Panc1 (cell line): ENCODE results near the gene ISYNA1. TPM values are rescaled to one million over a fixed set of nuclear protein-coding genes. Genes with fewer than 3 reads are reported as not detected.
"Not testable (repeated sequence)": the region's sequence is repeated elsewhere in the genome, so short reads cannot be mapped to it uniquely, and the experiment has no call there.

Experiments used
- ATAC-seq: fragments of 200-7000 bp; cut with Tn5 transposase; 2 replicates; pipeline ENCODE4 v1.9.1; 2020; ENCODE audit warnings: mild to moderate bottlenecking, moderate library complexity
- BruUV-seq: library from RNA; stranded (reverse); fragments of 400-500 nt; replicated peaks from 2 replicates; lab custom pipeline; 2021; lab: Mats Ljungman, UMichigan
- CTCF ChIA-PET: fragments of 300-600 bp; sonication (Branson Sonifier 250); formaldehyde crosslinking; loops from one replicate; lab custom pipeline; 2022; ENCODE audit warnings: antibody characterized with exemption; lab: Charles Lee
- POLR2A ChIA-PET: fragments of 300-600 bp; sonication (Branson Sonifier 250); formaldehyde crosslinking; loops from one replicate; lab custom pipeline; 2022; ENCODE audit warnings: antibody characterized with exemption; lab: Charles Lee
- DNase-seq: peaks from one replicate; pipeline ENCODE4 v3.0.0-alpha.2; 2010; ENCODE audit warnings: low read depth, low spot score
- H3K27ac ChIP-seq: 2 replicates; pipeline ENCODE4 v1.5.1; 2011; ENCODE audit warnings: mild to moderate bottlenecking, low read length, inconsistent platforms
- H3K27me3 ChIP-seq: fragments of 200-500 bp; sonication (Bioruptor generic); 2 replicates; pipeline ENCODE4 v1.6.0; 2014; ENCODE audit warnings: low read length, inconsistent platforms; ENCODE audit not compliant: control insufficient read depth, insufficient read depth
- H3K36me3 ChIP-seq: fragments of 200-500 bp; sonication (Bioruptor generic); 2 replicates; pipeline ENCODE4 v1.5.1; 2014; ENCODE audit warnings: inconsistent platforms, mild to moderate bottlenecking, low read length, moderate library complexity; ENCODE audit not compliant: control insufficient read depth, insufficient read depth
- H3K4me1 ChIP-seq: 2 replicates; pipeline ENCODE4 v1.5.1; 2011; ENCODE audit warnings: inconsistent platforms, mild to moderate bottlenecking, low read length, moderate library complexity; ENCODE audit not compliant: control insufficient read depth, insufficient read depth
- H3K4me3 ChIP-seq, 2 experiments: 2 replicates each; pipeline ENCODE4 v1.5.1; 2011 to 2012; ENCODE audit warnings: low read depth in 2 of 2, low read length in 2 of 2, mild to moderate bottlenecking in 2 of 2, inconsistent platforms in 1 of 2, moderate library complexity in 1 of 2
- H3K9me3 ChIP-seq: fragments of 200-500 bp; sonication (Bioruptor generic); 2 replicates; pipeline ENCODE4 v1.5.1; 2014; ENCODE audit warnings: low read depth, mild to moderate bottlenecking, inconsistent platforms, low read length, moderate library complexity; ENCODE audit not compliant: control insufficient read depth, insufficient read depth
- CTCF ChIP-seq: fragments of 450-650 bp; IDR thresholded peaks from 2 replicates; pipeline ENCODE4 v1.5.1; 2017; ENCODE audit warnings: mild to moderate bottlenecking
- POLR2AphosphoS5 ChIP-seq: IDR thresholded peaks from 2 replicates; pipeline ENCODE4 v1.6.1; 2012; ENCODE audit warnings: mild to moderate bottlenecking, low read depth, low read length, moderate library complexity
- REST ChIP-seq, 2 experiments: IDR thresholded peaks; 2 replicates each; pipeline ENCODE4 v1.6.1; 2011 to 2012; ENCODE audit warnings: low read depth in 2 of 2, control low read depth in 1 of 2, low read length in 1 of 2, mild to moderate bottlenecking in 1 of 2, moderate library complexity in 1 of 2; ENCODE audit not compliant: insufficient read depth in 1 of 2
- SIN3A ChIP-seq: IDR thresholded peaks from 2 replicates; pipeline ENCODE4 v1.6.1; 2012; ENCODE audit warnings: low read depth, mild to moderate bottlenecking, low read length, moderate library complexity, borderline replicate concordance; ENCODE audit not compliant: insufficient read depth
- TCF7L2 ChIP-seq: IDR thresholded peaks from 2 replicates; pipeline ENCODE4 v1.6.1; 2011; ENCODE audit warnings: mild to moderate bottlenecking, low read depth, low read length, inconsistent platforms
- in situ Hi-C: cut with HindIII; loops from 2 replicates; pipeline ENCODE4 v1.10.0; 2016; ENCODE audit warnings: low sequenced_read_pairs, low pct_unique_long_range_greater_than_20kb
- intact Hi-C: fragments of 100-400 bp; cut with micrococcal nuclease; formaldehyde crosslinking; loops from one replicate; pipeline ENCODE4 v1.10.0; 2022; ENCODE audit not compliant: unreplicated experiment
- total RNA-seq: library from RNA; stranded (reverse); gene quantifications from one replicate; pipeline ENCODE4 v1.2.1, GENCODE V29; 2021; ENCODE audit not compliant: unreplicated experiment

Gene ISYNA1
- total RNA-seq, 1 experiment from 2014 or later: 351 TPM

DNA sequence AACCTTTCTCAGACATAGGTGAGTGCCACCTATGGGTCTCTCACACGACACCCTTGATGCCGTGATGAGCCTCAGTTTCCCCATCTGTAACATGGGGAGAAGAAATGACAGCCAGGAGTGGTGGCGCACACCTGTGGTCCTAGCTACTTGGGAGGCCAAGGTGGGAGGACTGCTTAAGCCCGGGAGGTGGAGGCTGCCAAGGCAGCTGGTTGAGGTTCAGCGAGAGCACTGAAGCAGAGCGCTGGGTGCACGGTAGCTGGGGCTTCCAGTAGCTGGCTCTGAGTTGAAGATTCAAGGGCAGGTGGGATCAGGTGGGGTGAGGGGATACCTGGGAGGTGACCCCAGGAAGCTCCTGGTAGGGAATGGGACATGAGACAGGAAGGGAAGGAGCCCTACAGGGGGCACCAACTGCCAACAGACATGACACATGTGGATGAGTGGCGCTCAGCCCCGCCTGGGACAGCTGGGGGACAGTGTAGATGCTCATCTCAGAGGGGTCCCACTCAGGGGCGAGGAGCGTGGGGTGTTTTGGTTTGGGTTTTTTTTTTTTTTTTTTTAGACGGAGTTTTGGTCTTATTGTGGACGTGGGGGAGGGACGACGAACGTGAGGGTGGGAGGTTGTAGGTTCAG, 25.2 kb downstream of the ISYNA1 start:
- ATAC-seq: no peak
- ChIA-PET CTCF (interaction anchor here (0.6 kb wide), 1 partner anchor 135 kb away, joined by 10 read pairs; no protein-coding TSS in a partner anchor), POLR2A (no interaction called here)
- BruUV-seq: no TSS peak
- no peaks in the 10 kb centered on the region for H3K27me3 ChIP-seq
- no peak overlapping the region for H3K4me3 ChIP-seq
- peaks cover 23% of the 10 kb centered on the region for H3K4me1 ChIP-seq
- TF ChIP-seq TCF7L2 (no peak), CTCF (peak; percentile 31; the same call in 1 of the 2 replicates)
- intact Hi-C loops: no loop called here
- no peak overlapping the region for H3K27ac ChIP-seq
- in situ Hi-C loops: no loop called here
- no peaks in the 10 kb centered on the region for H3K9me3 ChIP-seq
- no peaks in the 10 kb centered on the region for H3K36me3 ChIP-seq
- DNase-seq: no peak

DNA sequence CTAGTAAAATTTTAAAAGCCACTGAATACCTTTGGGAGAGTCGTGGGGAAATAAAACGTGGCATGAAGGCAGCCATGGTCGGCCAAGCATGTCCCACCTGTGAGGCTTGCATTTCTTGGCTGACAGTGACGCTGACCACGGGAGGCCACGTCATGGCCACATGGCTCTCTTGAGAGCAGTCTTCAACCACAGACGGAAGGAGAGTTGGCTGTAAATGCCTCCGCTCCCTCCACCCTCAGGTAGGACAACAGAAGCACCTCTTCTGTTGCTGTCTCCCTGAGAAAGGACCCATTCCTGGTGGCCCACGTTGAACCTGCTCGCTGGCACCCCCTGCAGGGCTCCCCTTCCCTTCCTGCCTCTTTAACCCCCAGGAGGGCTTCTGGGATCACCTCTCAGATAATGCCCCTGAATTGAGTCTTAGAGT, 29.9 kb downstream of the ISYNA1 start:
- no peaks in the 10 kb centered on the region for H3K9me3 ChIP-seq
- no peaks in the 10 kb centered on the region for H3K36me3 ChIP-seq
- intact Hi-C loops (no loop called here), in situ Hi-C loops (no loop called here)
- CTCF ChIA-PET: no interaction called here
- DNase-seq (no peak), ATAC-seq (no peak)
- no peaks in the 10 kb centered on the region for H3K27me3 ChIP-seq
- peak overlapping the region; percentile 29; the same call in 1 of the 2 replicates for H3K27ac ChIP-seq
- TF ChIP-seq TCF7L2 (no peak), CTCF (peak; percentile 68)
- BruUV-seq: no TSS peak
- no peak overlapping the region for H3K4me3 ChIP-seq
- H3K4me1 ChIP-seq: no peaks in the 10 kb centered on the region
- POLR2A ChIA-PET: no interaction called here

DNA sequence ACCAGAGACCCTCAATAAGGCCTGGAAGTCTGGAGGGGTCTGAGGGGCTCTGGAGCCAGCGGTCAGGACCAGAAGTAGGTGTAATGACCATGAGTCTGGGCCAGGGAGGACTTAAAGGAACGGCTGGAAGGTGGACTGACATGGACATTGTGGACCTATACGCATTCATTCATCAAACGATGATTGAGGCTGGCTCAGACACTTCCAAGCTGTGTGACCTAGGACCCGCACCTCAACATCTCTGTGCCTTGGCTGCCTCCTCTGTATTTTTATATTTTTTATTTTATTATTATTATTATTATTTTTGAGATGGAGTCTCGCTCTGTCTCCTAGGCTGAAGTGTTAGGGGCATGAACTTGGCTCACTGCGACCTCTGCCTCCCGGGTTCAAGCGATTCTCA, 31.2 kb downstream of the ISYNA1 start:
- no peak for DNase-seq
- POLR2A ChIA-PET: no interaction called here
- Histone ChIP-seq H3K27me3 (no peaks in the 10 kb centered on the region), H3K4me1 (peaks cover 3% of the 10 kb centered on the region; the same call in 1 of the 2 replicates), H3K4me3 (no peak overlapping the region), H3K9me3 (no peaks in the 10 kb centered on the region), H3K27ac (no peak overlapping the region), H3K36me3 (no peaks in the 10 kb centered on the region)
- no peak for ATAC-seq
- CTCF ChIA-PET: no interaction called here
- in situ Hi-C loops (no loop called here), intact Hi-C loops (no loop called here)
- TF ChIP-seq TCF7L2 (no peak), SIN3A (no peak), CTCF (0 out of 2 replicates have a peak, but pooled peaks have one; percentile 19), REST (IDR thresholded peaks at IDR 0.05; ENCODE audit: insufficient read depth in 1 of 2, low read depth in 2 of 2, low read length in 1 of 2) (no peak), POLR2AphosphoS5 (no peak)
- BruUV-seq: no TSS peak

DNA sequence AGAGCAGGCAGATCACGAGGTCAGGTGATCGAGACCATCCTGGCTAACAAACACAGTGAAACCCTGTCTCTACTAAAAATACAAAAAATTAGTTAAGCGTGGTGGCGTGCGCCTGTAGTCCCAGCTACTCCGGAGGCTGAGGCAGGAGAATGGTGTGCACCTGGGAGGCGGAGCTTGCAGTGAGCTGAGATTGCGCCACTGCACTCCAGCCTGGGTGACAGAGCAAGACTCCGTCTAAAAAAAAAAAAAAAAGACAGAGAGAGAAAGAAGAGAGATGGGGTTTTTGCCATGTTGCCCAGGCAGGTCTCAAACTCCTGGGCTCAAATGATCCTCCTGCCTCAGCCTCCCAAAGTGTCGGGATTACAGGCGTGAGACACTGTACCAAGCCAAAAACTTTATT, 32.2 kb downstream of the ISYNA1 start:
- H3K4me1 ChIP-seq, H3K36me3 ChIP-seq, DNase-seq, in situ Hi-C loops, intact Hi-C loops, BruUV-seq, ATAC-seq, H3K9me3 ChIP-seq, CTCF ChIA-PET, H3K27me3 ChIP-seq, H3K27ac ChIP-seq, H3K4me3 ChIP-seq: not testable (repeated sequence)
- POLR2A ChIA-PET: interaction anchor here (0.7 kb wide), 1 partner anchor 77 kb away, joined by 7 read pairs; no protein-coding TSS in a partner anchor
